ENCODE measurements around the gene GRXCR2.
"Not testable (repeated sequence)": the region's sequence is repeated elsewhere in the genome, so short reads cannot be mapped to it uniquely, and the experiment has no call there.

Gene GRXCR2

GRCh38 chr5:145887217-145887616 lies 14.4 kb upstream of the GRXCR2 start:
- Histone ChIP-seq H3K36me3 (ENCODE audit: insufficient read depth, low read length) (no peaks in the 10 kb centered on the region), H3K4me3 (ENCODE audit: low read length) (no peak overlapping the region), H3K27ac (ENCODE audit: low read depth, low read length) (no peak overlapping the region), H3K4me1 (ENCODE audit: insufficient read depth, low read length) (0 out of 2 replicates have a peak, but pooled peaks cover 3% of the 10 kb centered on the region), H3K9ac (ENCODE audit: low read depth, low read length) (no peak overlapping the region), H3K27me3 (ENCODE audit: insufficient read depth, low read length) (no peaks in the 10 kb centered on the region), H3K9me3 (ENCODE audit: insufficient read depth, low read depth, low read length) (peaks cover 10% of the 10 kb centered on the region)
- 100% methylated on average over 2 of the region's 3 CpGs for WGBS

DNA sequence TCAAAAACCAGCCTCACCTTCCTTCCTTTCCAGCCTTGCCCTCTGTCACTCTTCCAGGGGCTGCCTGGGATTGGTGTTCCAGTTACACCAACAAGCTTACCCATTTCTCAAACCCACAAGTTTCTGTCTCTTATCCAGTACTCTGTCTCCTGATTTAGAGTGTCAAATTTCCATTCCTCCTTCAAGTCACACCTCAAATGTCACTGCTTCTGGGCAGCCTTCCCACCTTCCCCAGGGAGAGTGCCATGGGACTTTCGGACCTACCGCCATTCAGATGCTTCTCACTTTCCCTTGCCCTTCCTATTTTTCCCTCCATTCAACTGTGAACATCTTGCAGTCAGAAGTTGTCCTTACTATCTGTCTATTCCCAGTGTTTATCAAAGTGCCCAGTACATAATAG lies 2.0 kb upstream of the GRXCR2 start:
- Histone ChIP-seq H3K9ac (ENCODE audit: low read depth, low read length) (no peak overlapping the region), H3K4me3 (ENCODE audit: low read length) (no peak overlapping the region), H3K27ac (ENCODE audit: low read depth, low read length) (no peak overlapping the region), H3K27me3 (ENCODE audit: insufficient read depth, low read length) (no peaks in the 10 kb centered on the region), H3K9me3 (ENCODE audit: insufficient read depth, low read depth, low read length) (no peaks in the 10 kb centered on the region), H3K4me1 (ENCODE audit: insufficient read depth, low read length) (no peaks in the 10 kb centered on the region), H3K36me3 (ENCODE audit: insufficient read depth, low read length) (no peaks in the 10 kb centered on the region)
- 93% methylated on average over 2 of the region's 2 CpGs for WGBS

- no peak overlapping the region for H3K9ac ChIP-seq (ENCODE audit: low read depth, low read length)
- H3K4me3 ChIP-seq (ENCODE audit: low read length), result no peak overlapping the region
Observed at GRCh38 chr5:145872486-145872885, 328 bp downstream of the GRXCR2 start.

DNA sequence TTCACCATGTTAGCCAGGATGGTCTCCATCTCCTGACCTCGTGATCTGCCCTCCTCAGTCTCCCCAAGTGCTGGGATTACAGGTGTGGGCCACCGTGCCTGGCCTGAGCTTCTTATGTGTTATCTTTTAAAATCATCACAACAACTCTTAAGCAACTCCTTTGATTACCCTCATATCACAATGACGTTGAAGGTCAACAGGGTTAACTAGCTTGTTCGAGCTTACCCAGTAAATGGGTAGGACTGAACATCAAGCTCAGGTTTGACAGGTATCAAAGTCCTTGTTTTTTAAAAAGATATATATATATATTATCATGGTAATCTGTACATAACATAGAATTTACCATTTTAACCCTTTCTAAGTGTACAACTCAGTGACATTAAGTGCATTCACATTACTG lies 3.1 kb downstream of the GRXCR2 start:
- Histone ChIP-seq H3K9ac (ENCODE audit: low read depth, low read length) (no peak overlapping the region), H3K27ac (ENCODE audit: low read depth, low read length) (no peak overlapping the region)

More at GRCh38 chr5:145872486-145872885, 328 bp downstream of the GRXCR2 start:
- Histone ChIP-seq H3K27ac (ENCODE audit: low read depth, low read length) (no peak overlapping the region), H3K4me1 (ENCODE audit: insufficient read depth, low read length) (no peaks in the 10 kb centered on the region), H3K27me3 (ENCODE audit: insufficient read depth, low read length) (peaks cover 7% of the 10 kb centered on the region), H3K36me3 (ENCODE audit: insufficient read depth, low read length) (no peaks in the 10 kb centered on the region), H3K9me3 (ENCODE audit: insufficient read depth, low read depth, low read length) (no peaks in the 10 kb centered on the region)
- WGBS, result 91% methylated on average over 8 of the region's 8 CpGs

DNA sequence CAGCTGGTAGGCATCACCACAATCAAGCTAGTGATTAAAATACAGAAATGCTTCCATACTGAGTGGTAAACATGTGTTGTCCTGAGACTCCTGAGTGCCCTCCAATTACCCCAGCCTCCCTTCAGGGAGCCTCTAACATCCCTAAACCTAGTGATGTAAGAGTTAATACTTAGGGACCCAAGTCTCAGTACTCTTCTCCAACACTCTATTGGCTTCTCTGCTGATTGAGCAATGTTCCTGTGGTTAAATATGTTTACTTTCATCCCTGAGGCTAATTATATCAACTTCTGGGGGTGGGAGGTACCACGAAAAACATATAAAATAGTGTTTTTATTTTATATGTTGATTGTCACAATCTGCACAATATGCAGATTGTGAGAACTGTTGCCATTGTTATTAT lies 5.0 kb downstream of the GRXCR2 start:
- Histone ChIP-seq H3K4me1 (ENCODE audit: insufficient read depth, low read length) (no peaks in the 10 kb centered on the region), H3K27ac (ENCODE audit: low read depth, low read length) (no peak overlapping the region), H3K9me3 (ENCODE audit: insufficient read depth, low read depth, low read length) (no peaks in the 10 kb centered on the region), H3K9ac (ENCODE audit: low read depth, low read length) (no peak overlapping the region), H3K4me3 (ENCODE audit: low read length) (no peak overlapping the region), H3K36me3 (ENCODE audit: insufficient read depth, low read length) (no peaks in the 10 kb centered on the region), H3K27me3 (ENCODE audit: insufficient read depth, low read length) (peaks cover 12% of the 10 kb centered on the region)
- no CpG with 5 or more reads among the region's 1 CpG for WGBS

More for the DNA sequence above, 3.1 kb downstream of the GRXCR2 start:
- H3K9me3 ChIP-seq (ENCODE audit: insufficient read depth, low read depth, low read length), result no peaks in the 10 kb centered on the region
- H3K4me3 ChIP-seq (ENCODE audit: low read length), result no peak overlapping the region
- H3K4me1 ChIP-seq (ENCODE audit: insufficient read depth, low read length), result no peaks in the 10 kb centered on the region
- 92% methylated on average over 4 of the region's 4 CpGs for WGBS
- no peaks in the 10 kb centered on the region for H3K36me3 ChIP-seq (ENCODE audit: insufficient read depth, low read length)
- H3K27me3 ChIP-seq (ENCODE audit: insufficient read depth, low read length), result peaks cover 12% of the 10 kb centered on the region

DNA sequence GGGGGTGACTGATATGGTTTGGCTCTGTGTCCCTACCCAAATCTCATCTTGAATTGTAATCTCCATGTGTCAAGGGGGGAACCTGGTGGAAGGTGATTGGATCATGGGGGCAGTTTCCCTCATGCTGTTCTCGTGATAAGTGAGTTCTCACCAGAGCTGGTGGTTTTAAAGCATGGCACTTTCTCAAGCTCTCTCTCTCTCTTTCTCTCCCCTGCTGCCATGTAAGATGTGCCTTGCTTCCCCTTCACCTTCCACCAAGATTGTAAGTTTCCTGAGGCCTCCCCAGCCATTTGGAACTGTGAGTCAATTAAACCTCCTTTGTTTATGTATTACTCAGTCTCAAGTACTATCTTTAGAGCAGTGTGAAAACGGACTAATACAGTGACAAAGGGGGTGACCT lies 8.4 kb downstream of the GRXCR2 start:
- WGBS, result 100% methylated on average over 2 of the region's 2 CpGs
- H3K36me3 ChIP-seq (ENCODE audit: insufficient read depth, low read length); H3K27ac ChIP-seq (ENCODE audit: low read depth, low read length); H3K4me3 ChIP-seq (ENCODE audit: low read length); H3K9me3 ChIP-seq (ENCODE audit: insufficient read depth, low read depth, low read length); H3K9ac ChIP-seq (ENCODE audit: low read depth, low read length); H3K4me1 ChIP-seq (ENCODE audit: insufficient read depth, low read length): not testable (repeated sequence)
- H3K27me3 ChIP-seq (ENCODE audit: insufficient read depth, low read length), result peaks cover 12% of the 10 kb centered on the region

- no peaks in the 10 kb centered on the region for H3K4me1 ChIP-seq (ENCODE audit: insufficient read depth, low read length)
- H3K9me3 ChIP-seq (ENCODE audit: insufficient read depth, low read depth, low read length), result no peaks in the 10 kb centered on the region
- WGBS, result 95% methylated on average over 3 of the region's 3 CpGs
- H3K27me3 ChIP-seq (ENCODE audit: insufficient read depth, low read length), result peaks cover 9% of the 10 kb centered on the region; the same call in 1 of the 2 replicates
- H3K36me3 ChIP-seq (ENCODE audit: insufficient read depth, low read length), result no peaks in the 10 kb centered on the region
- no peak overlapping the region for H3K27ac ChIP-seq (ENCODE audit: low read depth, low read length)
- H3K4me3 ChIP-seq (ENCODE audit: low read length), result no peak overlapping the region
- H3K9ac ChIP-seq (ENCODE audit: low read depth, low read length), result no peak overlapping the region
Observed at GRCh38 chr5:145863003-145863402, 9.8 kb downstream of the GRXCR2 start.

DNA sequence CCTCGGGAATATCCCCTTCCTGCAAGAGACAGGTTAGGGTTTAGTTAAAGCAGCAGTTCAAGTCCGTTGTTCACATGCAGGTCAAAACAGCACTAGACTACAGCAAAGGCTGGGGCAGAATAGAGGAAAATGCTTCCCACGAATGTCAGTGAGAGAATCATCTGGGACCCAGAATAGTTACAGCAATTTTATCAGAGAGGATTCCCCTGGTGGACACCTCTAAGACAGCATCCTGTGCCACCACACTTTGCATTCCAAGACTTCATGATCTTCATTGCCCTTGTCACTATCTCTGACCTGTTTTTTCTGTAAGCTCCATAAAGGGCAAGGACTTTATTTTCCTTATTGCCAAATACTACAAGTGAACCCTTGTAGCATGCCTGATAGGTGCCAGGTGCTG lies 12.9 kb downstream of the GRXCR2 start:
- peaks cover 12% of the 10 kb centered on the region; the same call in 1 of the 2 replicates for H3K4me1 ChIP-seq (ENCODE audit: insufficient read depth, low read length)

GRCh38 chr5:145859453-145859852 lies 13.4 kb downstream of the GRXCR2 start:
- WGBS, result 91% methylated on average over 6 of the region's 6 CpGs
- Histone ChIP-seq H3K36me3 (ENCODE audit: insufficient read depth, low read length) (no peaks in the 10 kb centered on the region), H3K4me1 (ENCODE audit: insufficient read depth, low read length) (peaks cover 16% of the 10 kb centered on the region; the same call in 1 of the 2 replicates), H3K4me3 (ENCODE audit: low read length) (no peak overlapping the region), H3K27me3 (ENCODE audit: insufficient read depth, low read length) (no peaks in the 10 kb centered on the region), H3K9me3 (ENCODE audit: insufficient read depth, low read depth, low read length) (no peaks in the 10 kb centered on the region), H3K27ac (ENCODE audit: low read depth, low read length) (no peak overlapping the region), H3K9ac (ENCODE audit: low read depth, low read length) (no peak overlapping the region)

More for the DNA sequence above, 12.9 kb downstream of the GRXCR2 start:
- H3K4me3 ChIP-seq (ENCODE audit: low read length), result no peak overlapping the region
- no peaks in the 10 kb centered on the region for H3K36me3 ChIP-seq (ENCODE audit: insufficient read depth, low read length)
- no peak overlapping the region for H3K27ac ChIP-seq (ENCODE audit: low read depth, low read length)
- H3K9me3 ChIP-seq (ENCODE audit: insufficient read depth, low read depth, low read length), result no peaks in the 10 kb centered on the region
- WGBS, result 90% methylated on average over 3 of the region's 3 CpGs
- H3K9ac ChIP-seq (ENCODE audit: low read depth, low read length), result no peak overlapping the region
- H3K27me3 ChIP-seq (ENCODE audit: insufficient read depth, low read length), result no peaks in the 10 kb centered on the region

DNA sequence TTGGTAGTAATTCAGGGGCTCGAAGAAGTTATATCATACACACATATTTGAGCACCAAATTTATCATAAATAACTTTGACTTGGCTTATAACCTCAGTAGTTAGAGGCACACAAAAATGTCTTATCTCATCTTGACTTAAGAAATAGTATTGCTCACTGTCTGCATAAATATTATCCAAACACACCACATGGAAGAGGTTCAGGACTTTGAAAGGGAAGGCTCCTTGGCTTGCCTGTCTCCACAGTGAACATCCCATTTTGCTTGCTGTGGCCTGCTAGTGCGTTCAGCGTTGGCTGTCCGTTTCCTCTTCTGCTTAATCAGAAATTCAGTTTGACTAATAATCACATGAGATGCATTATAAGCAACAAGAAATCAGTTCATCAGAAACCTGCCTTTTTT lies 13.9 kb downstream of the GRXCR2 start:
- 96% methylated on average over 4 of the region's 4 CpGs for WGBS

GRCh38 chr5:145856285-145856818 lies 16.5 kb downstream of the GRXCR2 start:
- Histone ChIP-seq H3K4me1 (ENCODE audit: insufficient read depth, low read length) (peaks cover 21% of the 10 kb centered on the region; the same call in 1 of the 2 replicates), H3K9ac (ENCODE audit: low read depth, low read length) (peak overlapping the region; percentile 42), H3K9me3 (ENCODE audit: insufficient read depth, low read depth, low read length) (no peaks in the 10 kb centered on the region), H3K27ac (ENCODE audit: low read depth, low read length) (peak overlapping the region; percentile 4; the same call in 1 of the 2 replicates), H3K4me3 (ENCODE audit: low read length) (peak overlapping the region; percentile 51), H3K27me3 (ENCODE audit: insufficient read depth, low read length) (no peaks in the 10 kb centered on the region), H3K36me3 (ENCODE audit: insufficient read depth, low read length) (no peaks in the 10 kb centered on the region)
- 6% methylated on average over 25 of the region's 25 CpGs for WGBS

More for the DNA sequence above, 13.9 kb downstream of the GRXCR2 start:
- no peaks in the 10 kb centered on the region for H3K9me3 ChIP-seq (ENCODE audit: insufficient read depth, low read depth, low read length)
- H3K9ac ChIP-seq (ENCODE audit: low read depth, low read length), result no peak overlapping the region
- H3K27me3 ChIP-seq (ENCODE audit: insufficient read depth, low read length), result no peaks in the 10 kb centered on the region
- no peak overlapping the region for H3K27ac ChIP-seq (ENCODE audit: low read depth, low read length)
- H3K4me3 ChIP-seq (ENCODE audit: low read length), result no peak overlapping the region
- H3K36me3 ChIP-seq (ENCODE audit: insufficient read depth, low read length), result no peaks in the 10 kb centered on the region
- H3K4me1 ChIP-seq (ENCODE audit: insufficient read depth, low read length), result peaks cover 21% of the 10 kb centered on the region; the same call in 1 of the 2 replicates

Data from HUES64 (cell line).